K562 (cell line): Measurements from ENCODE around the gene TP53I13. TPM values are rescaled to one million over a fixed set of nuclear protein-coding genes. Genes with fewer than 3 reads are reported as not detected.

Experiments
- ETS2 ChIP-seq: IDR thresholded peaks from 2 replicates; pipeline ENCODE4 v1.6.1; 2016; ENCODE audit warnings: borderline replicate concordance, missing genetic modification characterization, mild to moderate bottlenecking, moderate library complexity, missing compliant biosample characterization; ENCODE audit not compliant: poor library complexity, severe bottlenecking
- FOXJ2 ChIP-seq: fragments of 200-800 bp; sonication (Bioruptor generic); IDR thresholded peaks from 2 replicates; pipeline ENCODE4 v1.6.1; 2016; ENCODE audit warnings: missing genetic modification characterization, missing compliant biosample characterization
- GABPB2 ChIP-seq: fragments of 250-450 bp; sonication (Bioruptor Pico); conservative IDR thresholded peaks from 2 replicates; pipeline ENCODE4 v1.5.1; 2021; ENCODE audit warnings: mild to moderate bottlenecking
- HNRNPK ChIP-seq: fragments of 200-400 bp; formaldehyde crosslinking; IDR thresholded peaks from one replicate; pipeline ENCODE4 v1.6.1; 2018; ENCODE audit warnings: mild to moderate bottlenecking, low read depth, low read length; ENCODE audit not compliant: poor library complexity, severe bottlenecking
- IRF2 ChIP-seq: sonication (generic); formaldehyde crosslinking; IDR thresholded peaks from 2 replicates; pipeline ENCODE4 v1.8.1; 2022; ENCODE audit warnings: mild to moderate bottlenecking, missing genetic modification reagents
- MCM5 ChIP-seq: fragments of 450-650 bp; IDR thresholded peaks from 2 replicates; pipeline ENCODE4 v1.6.1; 2016; ENCODE audit warnings: low read depth
- NELFE ChIP-seq: IDR thresholded peaks from 2 replicates; pipeline ENCODE4 v1.6.1; 2011; ENCODE audit warnings: mild to moderate bottlenecking; ENCODE audit not compliant: insufficient read depth, insufficient read length
- NR3C1 ChIP-seq: sonication (generic); formaldehyde crosslinking; IDR thresholded peaks from 2 replicates; pipeline ENCODE4 v1.8.1; 2022; ENCODE audit warnings: missing genetic modification reagents
- RFX1 ChIP-seq: fragments of 450-650 bp; IDR thresholded peaks from 2 replicates; pipeline ENCODE4 v1.6.1; 2016; ENCODE audit warnings: mild to moderate bottlenecking, moderate library complexity
- SMAD1 ChIP-seq: fragments of 150-350 bp; IDR thresholded peaks from 2 replicates; pipeline ENCODE4 v1.6.1; 2014; ENCODE audit warnings: low read length, low read depth; ENCODE audit not compliant: partially characterized antibody
- TBL1XR1 ChIP-seq, 2 experiments: IDR thresholded peaks; 2 replicates each; pipeline ENCODE4 v1.6.1; 2012; ENCODE audit warnings: improper control_type of control experiment in 2 of 2, low read length in 2 of 2, mild to moderate bottlenecking in 1 of 2
- TCF7 ChIP-seq: sonication (generic); IDR thresholded peaks from 2 replicates; pipeline ENCODE4 v1.6.1; 2016; ENCODE audit warnings: antibody characterized with exemption, borderline replicate concordance
- ZBTB5 ChIP-seq: fragments of 450-650 bp; IDR thresholded peaks from 2 replicates; pipeline ENCODE4 v1.6.1; 2017; ENCODE audit warnings: antibody characterized with exemption
- ZNF655 ChIP-seq: fragments of 250-450 bp; sonication (Bioruptor Pico); IDR thresholded peaks from 2 replicates; pipeline ENCODE4 v1.5.0; 2021
- ZNF717 ChIP-seq: fragments of 250-450 bp; sonication (Bioruptor Pico); IDR thresholded peaks from 2 replicates; pipeline ENCODE4 v1.5.0; 2021
- ZNF75A ChIP-seq: fragments of 450-650 bp; formaldehyde crosslinking; IDR thresholded peaks from 2 replicates; pipeline ENCODE4 v1.4.0; 2020; ENCODE audit warnings: mild to moderate bottlenecking
- polyA plus RNA-seq, 8 experiments: library from polyadenylated mRNA; depleted of rRNA in 4 of 8; stranded (reverse) in 5 of 8; unstranded in 3 of 8; fragments of >200 nt; fragmentation: Nextera tagmentation in 2 of 8; fragmentation: Illumina TruSeq in 1 of 8; extraction: Ambion mirVana in 2 of 8; extraction: Trizol in 1 of 8; gene quantifications; 2 replicates each; pipeline versions ENCODE4 v1.2.1 to v1.2.3, GENCODE V29; 2011 to 2014; ENCODE audit warnings: inconsistent platforms in 1 of 8, missing spikeins in 1 of 8
- total RNA-seq, 7 experiments: library from RNA; depleted of rRNA in 6 of 7; stranded (reverse); fragments of >200 nt in 6 of 7; fragmentation: Illumina TruSeq in 2 of 7; extraction: Trizol in 2 of 7; gene quantifications; 2 replicates each; pipeline versions ENCODE4 v1.2.1 to v1.2.3, GENCODE V29; 2011 to 2021; ENCODE audit warnings: low replicate concordance in 1 of 7
- TF ChIP-seq, protein P1 (sequence below), 2 experiments: fragments of 450-650 bp; conservative IDR thresholded peaks; 2 replicates each; pipeline ENCODE4 v1.6.1; 2017; ENCODE audit warnings: mild to moderate bottlenecking in 2 of 2, moderate library complexity in 2 of 2
- TF ChIP-seq, protein P2 (sequence below): sonication (generic); formaldehyde crosslinking; IDR thresholded peaks from 2 replicates; pipeline ENCODE4 v1.8.0; 2023; ENCODE audit warnings: mild to moderate bottlenecking, missing genetic modification reagents
- TF ChIP-seq, protein P3 (sequence below): sonication (generic); formaldehyde crosslinking; IDR thresholded peaks from 2 replicates; pipeline ENCODE4 v1.8.0; 2022; ENCODE audit warnings: mild to moderate bottlenecking, missing genetic modification reagents, borderline replicate concordance

The TP53I13 gene
- total and polyA plus RNA-seq, 9 of the 15 experiments (the other 6 are each of a cell fraction or from before 2014, with no cell fraction given), result 0.08 to 28.3 (median 9.1) TPM

- TF ChIP-seq, protein P1, sequence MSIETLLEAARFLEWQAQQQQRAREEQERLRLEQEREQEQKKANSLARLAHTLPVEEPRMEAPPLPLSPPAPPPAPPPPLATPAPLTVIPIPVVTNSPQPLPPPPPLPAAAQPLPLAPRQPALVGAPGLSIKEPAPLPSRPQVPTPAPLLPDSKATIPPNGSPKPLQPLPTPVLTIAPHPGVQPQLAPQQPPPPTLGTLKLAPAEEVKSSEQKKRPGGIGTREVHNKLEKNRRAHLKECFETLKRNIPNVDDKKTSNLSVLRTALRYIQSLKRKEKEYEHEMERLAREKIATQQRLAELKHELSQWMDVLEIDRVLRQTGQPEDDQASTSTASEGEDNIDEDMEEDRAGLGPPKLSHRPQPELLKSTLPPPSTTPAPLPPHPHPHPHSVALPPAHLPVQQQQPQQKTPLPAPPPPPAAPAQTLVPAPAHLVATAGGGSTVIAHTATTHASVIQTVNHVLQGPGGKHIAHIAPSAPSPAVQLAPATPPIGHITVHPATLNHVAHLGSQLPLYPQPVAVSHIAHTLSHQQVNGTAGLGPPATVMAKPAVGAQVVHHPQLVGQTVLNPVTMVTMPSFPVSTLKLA (conservative IDR thresholded peaks at IDR 0.05), result peak; percentile 54 to 65
- TF ChIP-seq ZBTB5 (no peak), NR3C1 (CRISPR knock-in tag) (peak; percentile 96), ZNF75A (CRISPR knock-in tag) (no peak), RFX1 (no peak), IRF2 (CRISPR knock-in tag) (no peak; the same call in 1 of the 2 replicates), TBL1XR1 (IDR thresholded peaks at IDR 0.05; ENCODE audit: low read length in 2 of 2) (no peak), ZNF717 (CRISPR knock-in tag) (no peak), ETS2 (no peak), NELFE (no peak), FOXJ2 (tag) (no peak), TCF7 (no peak), ZNF655 (CRISPR knock-in tag) (no peak), HNRNPK (no peak), GABPB2 (CRISPR knock-in tag) (no peak), SMAD1 (no peak), MCM5 (no peak)
- TF ChIP-seq, protein P2, sequence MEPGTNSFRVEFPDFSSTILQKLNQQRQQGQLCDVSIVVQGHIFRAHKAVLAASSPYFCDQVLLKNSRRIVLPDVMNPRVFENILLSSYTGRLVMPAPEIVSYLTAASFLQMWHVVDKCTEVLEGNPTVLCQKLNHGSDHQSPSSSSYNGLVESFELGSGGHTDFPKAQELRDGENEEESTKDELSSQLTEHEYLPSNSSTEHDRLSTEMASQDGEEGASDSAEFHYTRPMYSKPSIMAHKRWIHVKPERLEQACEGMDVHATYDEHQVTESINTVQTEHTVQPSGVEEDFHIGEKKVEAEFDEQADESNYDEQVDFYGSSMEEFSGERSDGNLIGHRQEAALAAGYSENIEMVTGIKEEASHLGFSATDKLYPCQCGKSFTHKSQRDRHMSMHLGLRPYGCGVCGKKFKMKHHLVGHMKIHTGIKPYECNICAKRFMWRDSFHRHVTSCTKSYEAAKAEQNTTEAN, result no peak
- TF ChIP-seq, protein P3, sequence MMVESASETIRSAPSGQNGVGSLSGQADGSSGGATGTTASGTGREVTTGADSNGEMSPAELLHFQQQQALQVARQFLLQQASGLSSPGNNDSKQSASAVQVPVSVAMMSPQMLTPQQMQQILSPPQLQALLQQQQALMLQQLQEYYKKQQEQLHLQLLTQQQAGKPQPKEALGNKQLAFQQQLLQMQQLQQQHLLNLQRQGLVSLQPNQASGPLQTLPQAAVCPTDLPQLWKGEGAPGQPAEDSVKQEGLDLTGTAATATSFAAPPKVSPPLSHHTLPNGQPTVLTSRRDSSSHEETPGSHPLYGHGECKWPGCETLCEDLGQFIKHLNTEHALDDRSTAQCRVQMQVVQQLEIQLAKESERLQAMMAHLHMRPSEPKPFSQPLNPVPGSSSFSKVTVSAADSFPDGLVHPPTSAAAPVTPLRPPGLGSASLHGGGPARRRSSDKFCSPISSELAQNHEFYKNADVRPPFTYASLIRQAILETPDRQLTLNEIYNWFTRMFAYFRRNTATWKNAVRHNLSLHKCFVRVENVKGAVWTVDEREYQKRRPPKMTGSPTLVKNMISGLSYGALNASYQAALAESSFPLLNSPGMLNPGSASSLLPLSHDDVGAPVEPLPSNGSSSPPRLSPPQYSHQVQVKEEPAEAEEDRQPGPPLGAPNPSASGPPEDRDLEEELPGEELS (CRISPR knock-in tag), result no peak; the same call in 1 of the 2 replicates
These were observed 25.4 kb downstream of the TP53I13 start (continued) for GRCh38 chr17:29593591-29594518.
